Upper lobe of left lung (tissue), 6 donors: ENCODE measurements around the gene FUT1. TPM values are rescaled to one million over a fixed set of nuclear protein-coding genes. Genes with fewer than 3 reads are reported as not detected.
A peak's percentile ranks its signal among the peaks of the same experiment; 100 is the strongest.

Experiments used
- ATAC-seq, 2 donors: fragments of 200-7000 bp; cut with Tn5 transposase; one replicate each; pipeline ENCODE4 v1.9.1; 2022; ENCODE audit warnings: mild to moderate bottlenecking in 2 of 2, moderate library complexity in 2 of 2; ENCODE audit not compliant: low FRiP score in 2 of 2
- DNase-seq, 2 donors: peaks; one replicate each; pipeline ENCODE4 v3.0.0-alpha.2; 2019 to 2020
- H3K27ac ChIP-seq, 4 donors: fragments of 200-600 bp; sonication (generic); one replicate each; pipeline ENCODE4 v1.5.1; 2016 to 2019
- H3K27me3 ChIP-seq, 4 donors: fragments of 200-600 bp; sonication (generic); one replicate each; pipeline ENCODE4 v1.5.1; 2017 to 2019
- H3K36me3 ChIP-seq, 4 donors: fragments of 200-600 bp; sonication (generic); one replicate each; pipeline ENCODE4 v1.5.1; 2016 to 2019
- H3K4me1 ChIP-seq, 4 donors: fragments of 200-600 bp; sonication (generic); one replicate each; pipeline ENCODE4 v1.5.1; 2018 to 2019
- H3K4me3 ChIP-seq, 4 donors: fragments of 200-600 bp; sonication (generic); one replicate each; pipeline ENCODE4 v1.5.1; 2017 to 2019; ENCODE audit warnings: mild to moderate bottlenecking in 2 of 4, moderate library complexity in 1 of 4
- H3K9me3 ChIP-seq, 4 donors: fragments of 200-600 bp; sonication (generic); one replicate each; pipeline ENCODE4 v1.5.1; 2018 to 2019
- CTCF ChIP-seq, 6 experiments: fragments of 450-650 bp in 4 of 6; fragments of 200-600 bp in 2 of 6; sonication (generic) in 2 of 6; IDR thresholded peaks; one replicate each; pipeline ENCODE4 v1.5.1; 2016 to 2019; ENCODE audit warnings: antibody characterized with exemption in 6 of 6
- EP300 ChIP-seq, 4 donors: sonication (generic); formaldehyde crosslinking; IDR thresholded peaks; one replicate each; pipeline ENCODE4 v1.5.1; 2017; ENCODE audit warnings: antibody characterized with exemption in 4 of 4, control low read depth in 2 of 4
- POLR2A ChIP-seq, 4 donors: fragments of 450-650 bp; IDR thresholded peaks; one replicate each; pipeline ENCODE4 v1.5.1; 2016 to 2017; ENCODE audit warnings: antibody characterized with exemption in 4 of 4, mild to moderate bottlenecking in 2 of 4
- POLR2AphosphoS5 ChIP-seq, 2 donors: sonication (generic); formaldehyde crosslinking; IDR thresholded peaks; one replicate each; pipeline ENCODE4 v1.5.1; 2017; ENCODE audit warnings: antibody characterized with exemption in 2 of 2
- WGBS, 2 donors: methylation state at CpG; one replicate each; pipeline ENCODE4 v1.1.5; 2017 to 2018; 5-methylcytosine and 5-hydroxymethylcytosine counted together
- total RNA-seq, 6 donors: library from RNA; depleted of rRNA in 4 of 6; stranded (reverse); fragments of >200 nt in 4 of 6; gene quantifications; one replicate each; pipeline versions ENCODE4 v1.1.0 to v1.2.1, GENCODE V29; 2016 to 2021
- donor health status: DM: no; HTN: no; CAD: no; lungs with moderate emphysema.
- donor health status: DM: no; HTN: yes; CAD: no; lungs with severe emphysema.

The FUT1 gene
- total RNA-seq, 6 donors from 2014 or later, result 7.2 to 17.4 (median 10.1) TPM

GRCh38 chr19:48749571-48750198 is 2.8 kb downstream of the FUT1 start:
- no peak for ATAC-seq
- H3K27ac ChIP-seq, result no peak overlapping the region
- H3K27me3 ChIP-seq, result peaks cover 0 to 11% (median 0%) of the 10 kb centered on the region in 4 donors
- H3K4me3 ChIP-seq, result peak overlapping the region in 1 of 4 donors; percentile 59
- H3K36me3 ChIP-seq, result peaks cover 0 to 31% (median 2%) of the 10 kb centered on the region in 4 donors
- no peaks in the 10 kb centered on the region for H3K9me3 ChIP-seq
- peaks cover 17 to 49% (median 33%) of the 10 kb centered on the region in 4 donors for H3K4me1 ChIP-seq
- TF ChIP-seq POLR2A (IDR thresholded peaks at IDR 0.05) (no peak), EP300 (IDR thresholded peaks at IDR 0.05) (no peak), CTCF (IDR thresholded peaks at IDR 0.05) (no peak), POLR2AphosphoS5 (IDR thresholded peaks at IDR 0.05) (no peak)
- no peak for DNase-seq
- 76 to 77% methylated on average over 4 of the region's 4 CpGs for WGBS, 2 donors

- no peaks in the 10 kb centered on the region for H3K9me3 ChIP-seq
- peak within 1 kb of the TSS in 2 of 4 donors; percentile 66 to 70 for H3K27ac ChIP-seq
- 31 to 32% methylated on average over 28 to 31 of the region's 31 CpGs for WGBS, 2 donors
- TF ChIP-seq CTCF (IDR thresholded peaks at IDR 0.05), result no peak
- ATAC-seq (peak; percentile 65 to 91), DNase-seq (peak; percentile 80 to 87)
- no peaks in the 10 kb centered on the region for H3K27me3 ChIP-seq
- peaks cover 0 to 31% (median 2%) of the 10 kb centered on the region in 4 donors for H3K36me3 ChIP-seq
- H3K4me3 ChIP-seq, result peak within 1 kb of the TSS in 3 of 4 donors; percentile 38 to 46 (median 42)
- peaks cover 7 to 38% (median 18%) of the 10 kb centered on the region in 4 donors for H3K4me1 ChIP-seq
Measured at GRCh38 chr19:48746738-48747575, 5.5 kb downstream of the FUT1 start, which contains the start of gene IZUMO1. Gene IZUMO1 (minus strand): TSS chr19:48746909. CDS start chr19:48745859, 1,050 bp downstream.

- no peak for TF ChIP-seq POLR2AphosphoS5 (IDR thresholded peaks at IDR 0.05)
- no peak for TF ChIP-seq POLR2A (IDR thresholded peaks at IDR 0.05)
- TF ChIP-seq CTCF (IDR thresholded peaks at IDR 0.05), result no peak
- DNase-seq (no peak), ATAC-seq (no peak)
- Histone ChIP-seq H3K36me3 (peaks cover 0 to 27% (median 2%) of the 10 kb centered on the region in 4 donors), H3K27ac (no peak overlapping the region), H3K27me3 (no peaks in the 10 kb centered on the region), H3K9me3 (no peaks in the 10 kb centered on the region), H3K4me3 (no peak overlapping the region), H3K4me1 (peaks cover 5 to 44% (median 18%) of the 10 kb centered on the region in 4 donors)
- WGBS, 2 donors, result 82% methylated on average over 8 of the region's 8 CpGs
Measured at GRCh38 chr19:48746110-48746509, 6.3 kb downstream of the FUT1 start.

- ATAC-seq, result peak in 1 of 2 donors; percentile 72
- H3K4me1 ChIP-seq, result peaks cover 5 to 40% (median 18%) of the 10 kb centered on the region in 4 donors
- H3K27me3 ChIP-seq, result no peaks in the 10 kb centered on the region
- TF ChIP-seq CTCF (IDR thresholded peaks at IDR 0.05), result no peak
- TF ChIP-seq POLR2AphosphoS5 (IDR thresholded peaks at IDR 0.05), result peak in 1 of 2 donors; percentile 31
- peak overlapping the region in 1 of 4 donors; percentile 35 for H3K27ac ChIP-seq
- H3K4me3 ChIP-seq, result no peak overlapping the region
- peaks cover 0 to 20% (median 2%) of the 10 kb centered on the region in 4 donors for H3K36me3 ChIP-seq
- no peaks in the 10 kb centered on the region for H3K9me3 ChIP-seq
- 48 to 50% methylated on average over 29 to 33 of the region's 33 CpGs for WGBS, 2 donors
- DNase-seq, result peak in 1 of 2 donors; percentile 62
Measured at GRCh38 chr19:48745208-48745995, 7.0 kb downstream of the FUT1 start.
